Caco-2 (cell line): Measurements from ENCODE around the gene SBF2. TPM values are rescaled to one million over a fixed set of nuclear protein-coding genes. Genes with fewer than 3 reads are reported as not detected.

Experiments used
- BruUV-seq: library from RNA; stranded (reverse); fragments of 400-500 nt; replicated peaks from 2 replicates; lab custom pipeline; 2021; lab: Mats Ljungman, UMichigan
- CTCF ChIA-PET: fragments of 300-600 bp; sonication (Branson Sonifier 250); formaldehyde crosslinking; loops from one replicate; lab custom pipeline; 2022; ENCODE audit warnings: antibody characterized with exemption; lab: Charles Lee
- POLR2A ChIA-PET: fragments of 300-600 bp; sonication (Branson Sonifier 250); formaldehyde crosslinking; loops from one replicate; lab custom pipeline; 2022; ENCODE audit warnings: antibody characterized with exemption; lab: Charles Lee
- DNase-seq, 2 experiments: peaks; one replicate each; pipeline versions ENCODE4 v3.0.0 to v3.0.0-alpha.2; 2020 to 2022
- H3K27me3 ChIP-seq: replicated peaks from 2 replicates; pipeline ENCODE4 v1.6.0; 2011; ENCODE audit warnings: low read length; ENCODE audit not compliant: control insufficient read depth, insufficient read depth
- H3K36me3 ChIP-seq: 2 replicates; pipeline ENCODE4 v1.5.1; 2011; ENCODE audit warnings: low read length; ENCODE audit not compliant: control insufficient read depth, insufficient read depth
- H3K4me1 ChIP-seq: fragments of 250-450 bp; sonication (Bioruptor Pico); 2 replicates; pipeline ENCODE4 v1.5.1; 2020; ENCODE audit warnings: mild to moderate bottlenecking
- H3K4me3 ChIP-seq: 2 replicates; pipeline ENCODE4 v1.5.1; 2011; ENCODE audit warnings: low read depth, mild to moderate bottlenecking, control low read depth, low read length
- H3K9me3 ChIP-seq: fragments of 250-450 bp; sonication (Bioruptor Pico); 2 replicates; pipeline ENCODE4 v1.5.1; 2020; ENCODE audit warnings: mild to moderate bottlenecking, moderate library complexity
- H3K27ac Mint-ChIP-seq: one replicate; pipeline ENCODE4 v1.8.0; 2022; ENCODE audit warnings: mixed read lengths; ENCODE audit not compliant: unreplicated experiment
- H3K27me3 Mint-ChIP-seq: one replicate; pipeline ENCODE4 v1.8.0; 2022; ENCODE audit warnings: mixed read lengths; ENCODE audit not compliant: insufficient read depth, unreplicated experiment
- H3K36me3 Mint-ChIP-seq: one replicate; pipeline ENCODE4 v1.8.0; 2022; ENCODE audit warnings: mild to moderate bottlenecking, mixed read lengths; ENCODE audit not compliant: insufficient read depth, unreplicated experiment
- H3K4me1 Mint-ChIP-seq: one replicate; pipeline ENCODE4 v1.8.0; 2022; ENCODE audit warnings: low read depth, mixed read lengths; ENCODE audit not compliant: unreplicated experiment
- H3K4me3 Mint-ChIP-seq: one replicate; pipeline ENCODE4 v1.8.0; 2022; ENCODE audit warnings: mild to moderate bottlenecking, moderate library complexity, mixed read lengths; ENCODE audit not compliant: unreplicated experiment
- H3K9me3 Mint-ChIP-seq: one replicate; pipeline ENCODE4 v1.8.0; 2022; ENCODE audit warnings: mixed read lengths; ENCODE audit not compliant: unreplicated experiment
- CTCF ChIP-seq, 2 experiments: fragments of 200-600 bp in 1 of 2; IDR thresholded peaks; 1 replicate in 1 of 2; 2 replicates in 1 of 2; pipeline versions ENCODE4 v1.5.1 to v1.8.0; 2011 to 2022; ENCODE audit warnings: antibody characterized with exemption in 1 of 2, control low read depth in 1 of 2, inconsistent platforms in 1 of 2, low read depth in 1 of 2, low read length in 1 of 2, mild to moderate bottlenecking in 1 of 2, moderate library complexity in 1 of 2; ENCODE audit not compliant: insufficient read depth in 1 of 2, severe bottlenecking in 1 of 2, unreplicated experiment in 1 of 2
- intact Hi-C: fragments of 100-400 bp; cut with micrococcal nuclease; formaldehyde crosslinking; loops from one replicate; pipeline ENCODE4 v1.10.0; 2022; ENCODE audit not compliant: unreplicated experiment
- total RNA-seq: library from RNA; stranded (reverse); gene quantifications from 2 replicates; pipeline ENCODE4 v1.2.3, GENCODE V29; 2022

The SBF2 gene
- total RNA-seq, 1 experiment from 2014 or later = 72.2 TPM

GRCh38 chr11:10283991-10284390 is 10.0 kb downstream of the SBF2 start:
- intact Hi-C loops = no loop called here
- TF ChIP-seq CTCF (IDR thresholded peaks at IDR 0.05; ENCODE audit: insufficient read depth in 1 of 2, low read depth in 1 of 2, low read length in 1 of 2, severe bottlenecking in 1 of 2, unreplicated experiment in 1 of 2) = no peak
- Histone ChIP-seq H3K4me3 (no peak overlapping the region), H3K9me3 (no peaks in the 10 kb centered on the region), H3K27me3 (no peaks in the 10 kb centered on the region), H3K4me1 (peaks cover 15% of the 10 kb centered on the region), H3K36me3 (no peaks in the 10 kb centered on the region)
- no peaks in the 10 kb centered on the region for H3K4me1 Mint-ChIP-seq
- H3K27ac Mint-ChIP-seq = no peak overlapping the region
- no peak for DNase-seq
- H3K27me3 Mint-ChIP-seq = no peaks in the 10 kb centered on the region
- no peak overlapping the region for H3K4me3 Mint-ChIP-seq
- ChIA-PET POLR2A (no interaction called here), CTCF (no interaction called here)
- H3K9me3 Mint-ChIP-seq = no peaks in the 10 kb centered on the region
- no TSS peak for BruUV-seq
- H3K36me3 Mint-ChIP-seq = no peaks in the 10 kb centered on the region

- Histone ChIP-seq H3K4me3 (no peak overlapping the region), H3K36me3 (no peaks in the 10 kb centered on the region), H3K27me3 (no peaks in the 10 kb centered on the region), H3K9me3 (no peaks in the 10 kb centered on the region), H3K4me1 (peaks cover 9% of the 10 kb centered on the region)
- Mint-ChIP-seq H3K9me3 (no peaks in the 10 kb centered on the region), H3K27ac (no peak overlapping the region), H3K27me3 (no peaks in the 10 kb centered on the region), H3K4me3 (no peak overlapping the region), H3K36me3 (no peaks in the 10 kb centered on the region), H3K4me1 (no peaks in the 10 kb centered on the region)
- BruUV-seq = no TSS peak
- ChIA-PET CTCF (no interaction called here), POLR2A (no interaction called here)
- no peak for DNase-seq
- TF ChIP-seq CTCF (IDR thresholded peaks at IDR 0.05; ENCODE audit: insufficient read depth in 1 of 2, low read depth in 1 of 2, low read length in 1 of 2, severe bottlenecking in 1 of 2, unreplicated experiment in 1 of 2) = no peak
- intact Hi-C loops = no loop called here
Observed at GRCh38 chr11:10282117-10282516, 11.9 kb downstream of the SBF2 start.

- no peaks in the 10 kb centered on the region for H3K4me1 Mint-ChIP-seq
- ChIA-PET POLR2A (no interaction called here), CTCF (no interaction called here)
- no peak for TF ChIP-seq CTCF (IDR thresholded peaks at IDR 0.05; ENCODE audit: insufficient read depth in 1 of 2, low read depth in 1 of 2, low read length in 1 of 2, severe bottlenecking in 1 of 2, unreplicated experiment in 1 of 2)
- no peaks in the 10 kb centered on the region for H3K36me3 Mint-ChIP-seq
- no peaks in the 10 kb centered on the region for H3K36me3 ChIP-seq
- H3K4me3 ChIP-seq = no peak overlapping the region
- DNase-seq = no peak
- no peaks in the 10 kb centered on the region for H3K9me3 ChIP-seq
- no peak overlapping the region for H3K27ac Mint-ChIP-seq
- H3K9me3 Mint-ChIP-seq = no peaks in the 10 kb centered on the region
- H3K27me3 ChIP-seq = no peaks in the 10 kb centered on the region
- no TSS peak for BruUV-seq
- no peak overlapping the region for H3K4me3 Mint-ChIP-seq
- H3K27me3 Mint-ChIP-seq = no peaks in the 10 kb centered on the region
- H3K4me1 ChIP-seq = peaks cover 2% of the 10 kb centered on the region; the same call in 1 of the 2 replicates
- intact Hi-C loops = no loop called here
Observed at GRCh38 chr11:10275714-10276113, 18.3 kb downstream of the SBF2 start.
